PC-3 (cell line): ENCODE results near the gene PBOV1.

Experiments
- CTCF ChIP-seq: fragments of 300-600 bp; sonication (generic); conservative IDR thresholded peaks from 2 replicates; pipeline ENCODE4 v1.5.1; 2017; ENCODE audit warnings: antibody characterized with exemption, low read depth, mild to moderate bottlenecking, low read length
- EZH2 ChIP-seq: fragments of 300-600 bp; sonication (generic); IDR thresholded peaks from one replicate; pipeline ENCODE4 v1.6.1; 2017; ENCODE audit warnings: antibody characterized with exemption, mild to moderate bottlenecking, low read length; ENCODE audit not compliant: unreplicated experiment

GRCh38 chr6:138227316-138227781 is 9.1 kb upstream of the PBOV1 start:
- TF ChIP-seq CTCF (no peak), EZH2 (no peak)
